Body of pancreas (tissue), 4 donors: Measurements from ENCODE around the gene SLC26A2.

Source experiments
- POLR2A ChIP-seq, 3 donors: fragments of 450-650 bp; IDR thresholded peaks; one replicate each; pipeline ENCODE4 v1.6.1; 2016; ENCODE audit warnings: antibody characterized with exemption in 3 of 3, mild to moderate bottlenecking in 2 of 3
- TF ChIP-seq, protein P1 (sequence below), 7 experiments: fragments of 450-650 bp in 4 of 7; fragments of 200-600 bp in 3 of 7; sonication (generic) in 3 of 7; IDR thresholded peaks; one replicate each; pipeline ENCODE4 v1.5.1; 2016 to 2019; ENCODE audit warnings: antibody characterized with exemption in 7 of 7

DNA sequence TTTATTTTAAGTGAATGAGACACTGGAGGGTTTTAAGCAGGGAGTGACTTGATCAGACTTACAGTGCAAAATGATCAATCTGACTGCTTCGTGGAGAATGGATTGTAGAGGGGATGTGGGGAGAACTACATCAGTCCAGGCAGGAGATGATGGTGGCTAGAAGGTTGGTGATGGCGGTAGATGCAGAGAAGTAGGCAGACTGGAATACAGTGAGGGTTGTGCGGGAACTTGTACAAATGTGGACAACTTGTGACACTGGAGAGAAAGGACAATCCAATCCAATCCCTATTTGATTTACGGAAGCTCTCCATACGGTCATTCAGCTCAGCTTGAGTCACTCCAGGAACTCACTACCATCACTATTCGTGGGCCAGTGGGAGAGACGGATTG is 39.3 kb downstream of the SLC26A2 start:
- TF ChIP-seq POLR2A (IDR thresholded peaks at IDR 0.05) = no peak
- TF ChIP-seq, protein P1, sequence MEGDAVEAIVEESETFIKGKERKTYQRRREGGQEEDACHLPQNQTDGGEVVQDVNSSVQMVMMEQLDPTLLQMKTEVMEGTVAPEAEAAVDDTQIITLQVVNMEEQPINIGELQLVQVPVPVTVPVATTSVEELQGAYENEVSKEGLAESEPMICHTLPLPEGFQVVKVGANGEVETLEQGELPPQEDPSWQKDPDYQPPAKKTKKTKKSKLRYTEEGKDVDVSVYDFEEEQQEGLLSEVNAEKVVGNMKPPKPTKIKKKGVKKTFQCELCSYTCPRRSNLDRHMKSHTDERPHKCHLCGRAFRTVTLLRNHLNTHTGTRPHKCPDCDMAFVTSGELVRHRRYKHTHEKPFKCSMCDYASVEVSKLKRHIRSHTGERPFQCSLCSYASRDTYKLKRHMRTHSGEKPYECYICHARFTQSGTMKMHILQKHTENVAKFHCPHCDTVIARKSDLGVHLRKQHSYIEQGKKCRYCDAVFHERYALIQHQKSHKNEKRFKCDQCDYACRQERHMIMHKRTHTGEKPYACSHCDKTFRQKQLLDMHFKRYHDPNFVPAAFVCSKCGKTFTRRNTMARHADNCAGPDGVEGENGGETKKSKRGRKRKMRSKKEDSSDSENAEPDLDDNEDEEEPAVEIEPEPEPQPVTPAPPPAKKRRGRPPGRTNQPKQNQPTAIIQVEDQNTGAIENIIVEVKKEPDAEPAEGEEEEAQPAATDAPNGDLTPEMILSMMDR (IDR thresholded peaks at IDR 0.05) = no peak
